HG03025 (cell line): ENCODE data around the gene SIDT2.

Experiments used
- ATAC-seq: cut with Tn5 transposase; IDR thresholded peaks from one replicate; pipeline ENCODE4 v1.9.1; 2021; ENCODE audit warnings: mild to moderate bottlenecking, moderate library complexity; ENCODE audit not compliant: unreplicated experiment, low FRiP score

The SIDT2 gene

DNA sequence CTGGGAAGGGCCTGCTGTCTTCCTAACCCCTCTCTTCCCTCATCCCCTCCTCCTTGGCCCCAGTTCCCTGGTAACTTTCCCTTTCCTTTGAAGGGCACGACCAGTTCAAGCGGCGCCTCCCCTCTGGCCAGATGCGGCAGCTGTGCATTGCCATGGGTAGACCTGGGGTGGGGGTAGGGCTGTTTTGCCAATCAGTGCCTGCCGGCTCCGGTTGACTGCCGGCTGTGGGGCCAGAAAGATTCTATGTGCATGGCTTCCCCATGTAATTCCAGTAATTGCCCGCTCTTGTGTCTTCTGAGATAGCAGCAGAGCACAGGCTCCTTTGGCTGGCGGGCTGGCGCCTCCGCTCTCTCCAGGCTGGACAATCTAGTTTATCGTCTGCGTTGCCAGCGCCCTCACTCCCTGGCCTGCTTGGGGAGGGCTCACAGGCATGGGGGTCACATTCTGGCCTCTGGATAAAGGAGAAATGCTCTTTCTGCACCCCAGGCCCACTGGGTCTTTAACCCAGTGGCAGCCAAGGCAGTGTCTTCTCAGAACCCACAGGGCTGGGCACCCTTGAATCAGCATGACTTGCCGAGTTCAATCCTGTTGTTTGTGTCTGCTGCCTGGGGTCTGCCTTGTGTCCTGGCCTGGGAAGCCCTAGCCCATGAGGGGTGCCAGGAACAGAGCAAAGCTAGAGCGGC is 9.4 kb downstream of the SIDT2 start:
- no peak for ATAC-seq

GRCh38 chr11:117188620-117189081 is 10.1 kb downstream of the SIDT2 start:
- ATAC-seq: no peak

DNA sequence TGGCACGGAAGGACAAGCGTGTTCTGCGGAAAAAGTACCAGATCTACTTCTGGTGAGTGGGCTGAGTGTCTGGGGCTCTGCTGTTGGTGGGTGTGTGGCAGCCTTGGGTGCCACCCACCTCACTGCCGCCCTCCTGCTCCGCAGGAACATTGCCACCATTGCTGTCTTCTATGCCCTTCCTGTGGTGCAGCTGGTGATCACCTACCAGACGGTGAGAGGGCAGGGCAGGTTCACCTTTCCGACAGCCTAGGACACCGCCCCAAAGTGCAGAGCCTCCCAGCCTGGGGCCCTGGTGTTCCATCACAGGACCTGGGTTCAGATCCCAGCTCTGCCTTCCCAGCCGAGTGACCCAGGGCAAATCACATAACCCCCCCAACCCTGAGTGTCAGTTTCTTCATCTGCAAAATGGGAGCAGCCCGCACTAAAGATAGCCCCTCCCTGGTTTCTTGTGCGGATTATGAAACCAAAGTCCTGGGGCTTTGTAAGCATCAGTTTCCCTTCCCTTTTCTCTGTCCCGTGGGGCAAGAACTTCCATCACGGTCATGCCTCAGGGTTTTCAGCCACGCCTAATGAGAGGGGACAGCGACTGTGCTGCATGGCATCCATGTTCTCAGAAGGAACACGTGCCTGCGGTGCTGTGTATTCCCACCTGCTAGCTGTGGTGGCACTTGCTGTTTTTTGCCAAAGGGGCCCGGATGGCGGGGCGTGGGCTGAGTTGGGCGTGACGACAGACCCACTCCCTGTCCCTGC is 10.8 kb downstream of the SIDT2 start:
- ATAC-seq: no peak

DNA sequence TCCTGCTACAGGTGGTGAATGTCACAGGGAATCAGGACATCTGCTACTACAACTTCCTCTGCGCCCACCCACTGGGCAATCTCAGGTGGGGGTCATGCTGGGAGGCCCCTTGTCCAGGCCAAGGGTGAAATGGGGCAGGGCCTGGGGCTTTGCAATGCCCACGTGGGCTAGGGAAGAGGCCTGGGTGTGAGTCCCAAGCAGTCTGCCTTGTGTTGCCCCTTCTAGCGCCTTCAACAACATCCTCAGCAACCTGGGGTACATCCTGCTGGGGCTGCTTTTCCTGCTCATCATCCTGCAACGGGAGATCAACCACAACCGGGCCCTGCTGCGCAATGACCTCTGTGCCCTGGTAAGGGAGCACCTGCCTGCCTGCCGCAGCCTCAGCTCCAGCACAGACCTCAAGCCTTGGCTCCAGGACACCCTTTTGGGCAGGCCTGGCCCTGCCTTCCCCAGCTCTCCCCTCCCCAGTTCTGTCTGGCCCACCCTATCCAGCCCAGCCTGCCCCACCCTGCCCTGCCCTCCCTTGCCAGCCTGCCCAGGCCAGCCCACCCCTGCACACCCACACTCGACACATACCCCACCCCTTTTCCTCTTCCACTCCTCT is 11.5 kb downstream of the SIDT2 start:
- no peak for ATAC-seq

GRCh38 chr11:117191680-117192400 is 13.3 kb downstream of the SIDT2 start:
- no peak for ATAC-seq

- no peak for ATAC-seq
Measured at GRCh38 chr11:117192401-117192875, 13.9 kb downstream of the SIDT2 start.

DNA sequence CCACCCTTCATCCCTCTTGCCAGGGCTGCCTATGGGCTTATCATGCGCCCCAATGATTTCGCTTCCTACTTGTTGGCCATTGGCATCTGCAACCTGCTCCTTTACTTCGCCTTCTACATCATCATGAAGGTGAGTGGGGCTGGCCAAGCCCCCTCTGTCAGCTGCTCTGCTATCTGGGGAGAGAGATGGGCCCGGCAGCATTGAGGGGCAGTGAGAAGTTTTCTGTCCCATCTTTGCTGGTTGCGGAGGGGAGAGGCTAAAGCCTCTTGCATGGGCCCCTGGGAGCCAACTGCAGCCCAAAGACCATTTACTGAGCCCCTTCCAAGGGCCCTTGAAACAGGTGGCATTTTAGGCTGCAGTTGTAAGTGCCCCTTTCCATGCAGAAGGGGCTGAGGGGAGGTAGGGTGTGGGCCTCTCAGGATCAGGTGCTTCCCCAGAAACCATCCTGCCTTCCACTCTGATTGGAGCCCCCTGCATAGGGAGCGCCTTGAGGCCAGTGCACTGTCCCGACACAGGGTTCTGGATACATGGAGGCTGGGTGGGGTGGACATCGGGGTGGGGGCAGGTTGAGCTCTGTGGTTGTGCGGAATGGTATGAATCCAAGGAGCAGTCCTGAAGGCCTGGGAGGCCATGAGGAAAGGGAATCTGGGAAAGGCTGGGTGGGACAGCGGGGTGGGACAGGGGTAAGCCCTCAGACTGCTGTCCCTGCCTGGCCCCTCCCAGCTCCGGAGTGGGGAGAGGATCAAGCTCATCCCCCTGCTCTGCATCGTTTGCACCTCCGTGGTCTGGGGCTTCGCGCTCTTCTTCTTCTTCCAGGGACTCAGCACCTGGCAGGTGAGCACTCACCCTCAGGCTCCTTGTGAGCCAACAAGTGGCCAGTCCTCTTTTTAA is 14.8 kb downstream of the SIDT2 start:
- no peak for ATAC-seq

DNA sequence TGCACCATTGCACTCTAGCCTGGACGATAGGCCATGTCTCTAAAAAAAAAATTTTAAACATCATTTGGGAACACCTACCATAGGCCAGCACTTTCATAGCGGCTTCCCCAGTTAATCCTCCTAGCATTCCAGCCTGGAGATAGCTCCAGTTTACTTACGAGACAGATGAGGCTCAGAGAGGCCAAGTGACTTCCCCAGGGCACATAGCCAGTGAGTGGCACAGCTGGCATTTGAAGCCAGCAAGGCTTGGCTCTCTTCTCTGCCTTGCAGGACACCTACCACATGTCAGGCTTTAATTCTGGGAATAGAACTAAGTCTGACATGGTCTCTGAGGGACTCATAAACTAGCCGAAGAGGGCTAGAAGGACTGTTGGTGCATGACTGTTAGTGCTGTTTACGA is 15.7 kb downstream of the SIDT2 start:
- ATAC-seq: no peak

- no peak for ATAC-seq
Measured at GRCh38 chr11:117195258-117195657, 16.7 kb downstream of the SIDT2 start.

- ATAC-seq: no peak
Measured at GRCh38 chr11:117195761-117196160, 17.2 kb downstream of the SIDT2 start.

DNA sequence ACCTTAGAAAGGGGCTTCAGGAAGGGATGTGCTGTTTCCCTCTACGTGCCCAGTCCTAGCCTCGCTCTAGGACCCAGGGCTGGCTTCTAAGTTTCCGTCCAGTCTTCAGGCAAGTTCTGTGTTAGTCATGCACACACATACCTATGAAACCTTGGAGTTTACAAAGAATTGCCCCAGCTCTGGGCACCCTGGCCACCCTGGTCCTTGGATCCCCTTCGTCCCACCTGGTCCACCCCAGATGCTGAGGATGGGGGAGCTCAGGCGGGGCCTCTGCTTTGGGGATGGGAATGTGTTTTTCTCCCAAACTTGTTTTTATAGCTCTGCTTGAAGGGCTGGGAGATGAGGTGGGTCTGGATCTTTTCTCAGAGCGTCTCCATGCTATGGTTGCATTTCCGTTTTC is 18.5 kb downstream of the SIDT2 start:
- no peak for ATAC-seq

DNA sequence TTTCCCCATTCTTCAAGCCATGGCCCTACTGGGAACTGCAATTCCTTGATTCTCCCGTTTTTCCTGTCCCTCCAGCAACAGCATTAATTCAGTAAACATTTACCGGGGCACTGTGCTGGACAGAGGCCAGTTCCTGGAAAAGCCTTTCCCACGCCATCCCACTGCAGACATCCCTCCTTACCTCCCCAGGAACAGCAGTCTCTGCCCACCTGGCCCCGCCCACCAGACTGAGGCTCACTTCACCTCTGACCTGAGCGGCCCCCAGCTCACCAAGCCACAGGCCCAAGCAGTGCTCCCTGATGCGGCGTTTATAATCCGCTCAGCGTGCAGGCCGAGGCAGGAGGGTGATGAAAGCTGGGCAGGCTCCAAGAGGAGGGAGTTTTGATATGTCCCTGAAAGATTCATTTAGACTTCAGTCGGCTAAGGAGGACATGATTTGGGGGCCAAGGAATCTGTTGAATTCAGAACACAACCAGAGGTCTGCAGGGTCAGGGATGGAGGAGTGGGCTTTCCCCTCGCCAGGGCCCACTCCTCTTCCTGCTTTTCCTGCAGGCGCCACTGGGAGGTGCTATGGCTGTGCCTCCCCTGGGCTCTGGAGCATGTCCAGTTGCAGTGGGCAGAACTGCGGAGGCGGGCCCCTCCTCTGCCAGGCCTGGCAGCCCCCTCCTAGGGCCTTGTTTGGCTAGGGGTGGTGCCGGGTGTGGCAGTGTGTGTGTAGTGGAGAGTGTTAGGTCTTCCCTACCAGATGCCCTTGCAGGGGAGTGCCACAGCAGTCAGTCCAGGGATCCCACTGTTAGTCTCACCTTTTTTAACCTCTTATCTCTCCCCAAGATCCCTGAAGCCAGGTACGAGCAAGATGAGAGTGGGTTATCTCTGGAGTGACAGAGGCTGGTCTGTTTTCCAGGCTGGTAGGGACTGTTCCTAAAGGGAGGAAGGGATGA is 19.2 kb downstream of the SIDT2 start:
- no peak for ATAC-seq

DNA sequence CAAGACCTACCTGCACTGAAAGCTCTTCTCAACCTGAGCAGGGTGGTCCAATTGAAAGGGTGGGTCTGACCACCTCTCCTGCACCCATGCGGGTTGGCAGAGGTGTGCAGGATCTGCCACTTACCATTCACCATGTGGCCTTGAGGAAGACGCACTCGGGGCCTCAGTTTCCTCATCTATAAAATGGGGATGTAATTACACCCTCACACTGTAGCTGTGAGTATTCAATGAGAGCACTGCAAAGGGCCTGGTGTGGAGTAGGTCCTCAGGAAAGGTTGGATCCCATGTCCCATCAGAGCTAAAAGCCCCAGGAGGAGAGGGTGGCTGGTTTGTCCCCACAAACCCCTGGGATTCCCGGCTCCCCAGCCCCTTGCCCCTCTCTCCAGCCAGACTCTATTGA is 20.1 kb downstream of the SIDT2 start:
- ATAC-seq: no peak

DNA sequence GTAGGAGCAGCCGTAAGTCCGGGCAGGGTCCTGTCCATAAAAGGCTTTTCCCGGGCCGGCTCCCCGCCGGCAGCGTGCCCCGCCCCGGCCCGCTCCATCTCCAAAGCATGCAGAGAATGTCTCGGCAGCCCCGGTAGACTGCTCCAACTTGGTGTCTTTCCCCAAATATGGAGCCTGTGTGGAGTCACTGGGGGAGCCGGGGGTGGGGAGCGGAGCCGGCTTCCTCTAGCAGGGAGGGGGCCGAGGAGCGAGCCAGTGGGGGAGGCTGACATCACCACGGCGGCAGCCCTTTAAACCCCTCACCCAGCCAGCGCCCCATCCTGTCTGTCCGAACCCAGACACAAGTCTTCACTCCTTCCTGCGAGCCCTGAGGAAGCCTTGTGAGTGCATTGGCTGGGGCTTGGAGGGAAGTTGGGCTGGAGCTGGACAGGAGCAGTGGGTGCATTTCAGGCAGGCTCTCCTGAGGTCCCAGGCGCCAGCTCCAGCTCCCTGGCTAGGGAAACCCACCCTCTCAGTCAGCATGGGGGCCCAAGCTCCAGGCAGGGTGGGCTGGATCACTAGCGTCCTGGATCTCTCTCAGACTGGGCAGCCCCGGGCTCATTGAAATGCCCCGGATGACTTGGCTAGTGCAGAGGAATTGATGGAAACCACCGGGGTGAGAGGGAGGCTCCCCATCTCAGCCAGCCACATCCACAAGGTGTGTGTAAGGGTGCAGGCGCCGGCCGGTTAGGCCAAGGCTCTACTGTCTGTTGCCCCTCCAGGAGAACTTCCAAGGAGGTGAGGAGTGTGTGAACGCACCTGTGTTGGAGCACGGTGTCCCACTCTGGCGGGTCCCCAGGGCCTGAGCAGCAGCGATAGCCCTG is 20.7 kb downstream of the SIDT2 start, which contains the start of gene TAGLN:
Gene TAGLN, plus strand, starts transcription at position 318 of the 863 bp plus-strand sequence. CDS start 3,644 bp downstream, outside the sequence.
- ATAC-seq: no peak

GRCh38 chr11:117199916-117200812 is 21.6 kb downstream of the SIDT2 start:
- no peak for ATAC-seq

DNA sequence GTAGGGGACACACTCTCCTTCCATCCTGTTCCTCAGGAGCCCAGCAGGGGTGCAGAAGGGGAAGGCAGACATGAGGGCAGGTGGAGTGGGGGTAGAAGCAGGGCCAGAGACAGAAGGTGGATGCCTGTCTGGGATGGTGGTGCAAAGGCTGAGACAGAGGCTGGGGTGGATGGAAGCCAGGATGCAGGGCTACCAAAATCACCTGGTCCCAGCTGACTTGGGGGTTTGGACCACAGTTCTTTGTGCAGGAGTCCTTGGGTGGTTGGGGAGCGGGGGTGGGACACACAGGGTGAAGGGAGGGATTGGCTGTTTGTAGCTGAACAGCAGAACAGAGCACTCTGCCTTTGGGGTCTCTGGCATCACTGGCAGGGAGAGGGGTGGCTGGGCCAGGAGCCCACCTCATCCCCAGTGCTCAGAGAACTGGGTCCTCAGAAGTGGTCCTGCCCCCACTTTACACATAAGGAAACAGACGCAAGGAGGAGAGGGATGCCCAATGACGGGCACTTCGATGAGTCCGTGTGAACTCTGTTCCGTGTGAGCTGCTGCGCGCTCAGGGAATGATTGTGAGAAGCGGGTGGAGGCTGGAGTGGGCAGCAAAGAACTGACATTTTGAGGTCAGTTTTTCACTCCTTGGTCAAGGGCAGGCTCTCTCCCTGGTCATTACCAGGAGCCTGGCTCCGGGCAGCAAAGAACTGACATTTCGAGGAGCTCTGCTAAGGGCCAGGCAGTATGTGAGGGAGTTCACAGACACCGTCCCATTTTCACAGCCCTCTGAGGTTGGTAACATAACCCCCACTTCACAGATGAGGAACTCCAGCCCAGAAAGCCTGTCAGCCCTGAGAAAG is 22.5 kb downstream of the SIDT2 start:
- ATAC-seq: no peak
